Measurements from ENCODE around the gene GRID1. TPM values are rescaled to one million over a fixed set of nuclear protein-coding genes. Genes with fewer than 3 reads are reported as not detected.

GRID1 gene
- total RNA-seq, 4 donors from 2014 or later, result 0.03 to 2.7 (median 0.49) TPM

GRCh38 chr10:86373251-86373650, 6.7 kb upstream of the GRID1 start:
- H3K4me1 ChIP-seq, result peaks cover 0 to 10% (median 4%) of the 10 kb centered on the region in 3 donors
- peaks cover 0 to 82% (median 2%) of the 10 kb centered on the region in 4 donors for H3K27me3 ChIP-seq
- TF ChIP-seq POLR2A (IDR thresholded peaks at IDR 0.05), result no peak
- TF ChIP-seq CTCF (IDR thresholded peaks at IDR 0.05), result no peak
- DNase-seq, result no peak
- no peaks in the 10 kb centered on the region for H3K36me3 ChIP-seq
- H3K9me3 ChIP-seq, result no peaks in the 10 kb centered on the region
- H3K4me3 ChIP-seq, result no peak overlapping the region
- 65 to 71% methylated on average over 2 of the region's 3 CpGs for WGBS, 2 donors
- H3K27ac ChIP-seq, result no peak overlapping the region
- intact Hi-C loops (cut with DNase I), result loop anchor here (10.0 kb wide), 1 partner anchor 378 kb away; no protein-coding TSS in a partner anchor

DNA sequence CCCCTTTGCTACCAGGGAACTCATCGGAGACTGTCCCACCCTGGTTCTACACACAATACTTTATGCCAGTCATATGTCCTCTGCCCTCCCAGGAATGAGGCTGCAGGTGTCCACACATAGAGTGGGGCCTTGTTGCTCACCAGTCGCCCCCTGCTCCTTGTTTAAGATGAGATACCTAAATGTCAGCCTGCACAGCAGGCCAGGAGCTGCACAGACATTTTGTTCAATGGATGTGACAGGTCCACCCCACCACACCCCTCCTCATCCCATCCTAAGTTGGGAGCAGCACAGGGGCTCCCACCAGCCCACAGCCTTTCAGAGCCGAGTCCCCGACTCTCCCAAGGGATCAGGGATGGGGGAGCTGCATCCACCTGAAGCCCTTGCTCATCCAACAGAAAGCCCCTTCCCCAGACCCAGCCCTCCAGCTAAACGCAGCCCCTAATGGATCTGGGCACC, 6.2 kb upstream of the GRID1 start:
- intact Hi-C loops (cut with DNase I), result loop anchor here (10.0 kb wide), 1 partner anchor 378 kb away; no protein-coding TSS in a partner anchor

DNA sequence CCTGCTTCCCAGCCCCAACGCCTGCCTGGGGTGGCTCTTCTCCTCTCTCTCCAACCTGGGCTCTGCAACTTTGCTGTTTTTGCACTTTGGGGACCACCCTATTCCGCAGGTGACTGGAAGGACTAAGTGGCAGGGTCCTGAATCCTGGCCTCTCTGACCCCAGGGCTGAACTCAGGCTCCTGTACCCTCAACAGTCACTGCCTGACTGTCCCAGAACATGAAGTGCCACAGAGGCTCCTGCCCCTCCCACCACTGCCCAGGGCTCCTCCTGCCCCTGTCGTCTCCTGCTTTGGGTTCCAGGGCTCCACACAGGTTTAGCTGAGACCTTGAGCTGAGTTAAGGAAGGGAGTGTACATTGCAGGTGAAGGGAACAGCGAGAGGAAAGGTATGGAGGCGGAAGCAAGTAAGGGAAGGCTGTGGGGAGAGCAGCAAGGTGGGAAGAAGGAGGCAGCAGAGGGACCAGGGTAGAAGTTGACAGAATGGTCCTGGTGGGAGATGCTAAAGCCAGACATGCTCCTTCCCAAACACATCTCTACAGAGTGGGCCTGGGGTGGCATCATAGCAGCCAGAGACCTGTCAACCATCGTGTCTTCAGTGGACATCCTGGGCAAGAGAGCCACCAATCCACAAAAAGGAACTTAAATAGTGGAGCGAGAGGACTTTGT, 5.7 kb upstream of the GRID1 start:
- Histone ChIP-seq H3K27me3 (peaks cover 0 to 82% (median 7%) of the 10 kb centered on the region in 4 donors), H3K9me3 (no peaks in the 10 kb centered on the region), H3K4me3 (no peak overlapping the region), H3K36me3 (no peaks in the 10 kb centered on the region), H3K27ac (no peak overlapping the region), H3K4me1 (peaks cover 6 to 14% (median 6%) of the 10 kb centered on the region in 3 donors)
- TF ChIP-seq POLR2A (IDR thresholded peaks at IDR 0.05), result no peak
- TF ChIP-seq CTCF (IDR thresholded peaks at IDR 0.05), result no peak
- DNase-seq, result no peak
- WGBS, 2 donors, result 54 to 59% methylated on average over 5 to 6 of the region's 7 CpGs
- intact Hi-C loops (cut with DNase I), result loop anchor here (10.0 kb wide), 1 partner anchor 377 kb away; no protein-coding TSS in a partner anchor

More for the DNA sequence above, 6.2 kb upstream of the GRID1 start:
- Histone ChIP-seq H3K4me3 (no peak overlapping the region), H3K4me1 (peaks cover under 1 to 11% (median 4%) of the 10 kb centered on the region in 3 donors), H3K27ac (no peak overlapping the region), H3K36me3 (no peaks in the 10 kb centered on the region), H3K27me3 (peaks cover 0 to 82% (median 4%) of the 10 kb centered on the region in 4 donors), H3K9me3 (no peaks in the 10 kb centered on the region)
- DNase-seq, result no peak
- TF ChIP-seq CTCF (IDR thresholded peaks at IDR 0.05) (no peak), POLR2A (IDR thresholded peaks at IDR 0.05) (no peak)
- WGBS, 2 donors, result 81 to 88% methylated on average over 4 to 5 of the region's 5 CpGs

DNA sequence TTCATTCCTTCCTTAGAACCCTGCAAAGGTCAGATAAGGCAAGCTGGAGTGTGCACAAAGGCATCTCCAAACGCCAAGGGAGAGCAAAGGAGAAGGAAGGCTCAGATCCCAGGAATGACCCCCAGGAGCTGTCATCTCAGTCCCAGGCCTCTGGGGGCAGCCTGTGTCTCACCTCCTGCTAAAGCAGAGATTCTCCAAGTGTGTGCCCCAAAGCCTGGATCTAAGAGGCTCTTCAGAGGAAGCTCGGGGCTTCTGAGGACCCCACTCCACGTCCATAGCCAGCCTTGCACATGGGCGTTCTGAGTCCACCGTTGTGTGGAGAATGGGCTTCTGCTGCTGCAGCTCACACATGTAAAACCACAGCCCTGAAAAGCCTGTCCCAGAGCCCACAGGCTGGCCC, 5.1 kb upstream of the GRID1 start:
- DNase-seq, result no peak
- Histone ChIP-seq H3K9me3 (no peaks in the 10 kb centered on the region), H3K27me3 (peaks cover 5 to 82% (median 11%) of the 10 kb centered on the region in 4 donors), H3K36me3 (no peaks in the 10 kb centered on the region), H3K27ac (no peak overlapping the region), H3K4me3 (no peak overlapping the region), H3K4me1 (peaks cover 6 to 14% (median 12%) of the 10 kb centered on the region in 3 donors)
- intact Hi-C loops (cut with DNase I), result loop anchor here (10.0 kb wide), 1 partner anchor 377 kb away; no protein-coding TSS in a partner anchor
- TF ChIP-seq POLR2A (IDR thresholded peaks at IDR 0.05) (no peak), CTCF (IDR thresholded peaks at IDR 0.05) (no peak)
- 72% methylated on average over 4 of the region's 5 CpGs; no CpG with 5 or more reads in 1 of the 2 donors for WGBS, 2 donors

GRCh38 chr10:86371116-86371515, 4.5 kb upstream of the GRID1 start:
- Histone ChIP-seq H3K27me3 (peaks cover 5 to 82% (median 12%) of the 10 kb centered on the region in 4 donors), H3K9me3 (no peaks in the 10 kb centered on the region), H3K36me3 (no peaks in the 10 kb centered on the region), H3K4me1 (peaks cover 6 to 17% (median 17%) of the 10 kb centered on the region in 3 donors), H3K27ac (no peak overlapping the region), H3K4me3 (no peak overlapping the region)
- no peak for TF ChIP-seq POLR2A (IDR thresholded peaks at IDR 0.05)
- no peak for TF ChIP-seq CTCF (IDR thresholded peaks at IDR 0.05)
- 64 to 78% methylated on average over 2 to 6 of the region's 7 CpGs for WGBS, 2 donors
- no peak for DNase-seq
- intact Hi-C loops (cut with DNase I), result loop anchor here (10.0 kb wide), 1 partner anchor 376 kb away; no protein-coding TSS in a partner anchor

Data from esophagus squamous epithelium (tissue), 5 donors.